NK-92 treated with Interleukin-12 subunit alpha and Interleukin-12 subunit beta, amount 100 ng/mL, for 24 hours (cell line): ENCODE results near the gene SEMA4G.

ENCODE experiments used
- DNase-seq: peaks from one replicate; lab custom pipeline; 2025; lab: John Stamatoyannopoulos, UW

The SEMA4G gene

DNA sequence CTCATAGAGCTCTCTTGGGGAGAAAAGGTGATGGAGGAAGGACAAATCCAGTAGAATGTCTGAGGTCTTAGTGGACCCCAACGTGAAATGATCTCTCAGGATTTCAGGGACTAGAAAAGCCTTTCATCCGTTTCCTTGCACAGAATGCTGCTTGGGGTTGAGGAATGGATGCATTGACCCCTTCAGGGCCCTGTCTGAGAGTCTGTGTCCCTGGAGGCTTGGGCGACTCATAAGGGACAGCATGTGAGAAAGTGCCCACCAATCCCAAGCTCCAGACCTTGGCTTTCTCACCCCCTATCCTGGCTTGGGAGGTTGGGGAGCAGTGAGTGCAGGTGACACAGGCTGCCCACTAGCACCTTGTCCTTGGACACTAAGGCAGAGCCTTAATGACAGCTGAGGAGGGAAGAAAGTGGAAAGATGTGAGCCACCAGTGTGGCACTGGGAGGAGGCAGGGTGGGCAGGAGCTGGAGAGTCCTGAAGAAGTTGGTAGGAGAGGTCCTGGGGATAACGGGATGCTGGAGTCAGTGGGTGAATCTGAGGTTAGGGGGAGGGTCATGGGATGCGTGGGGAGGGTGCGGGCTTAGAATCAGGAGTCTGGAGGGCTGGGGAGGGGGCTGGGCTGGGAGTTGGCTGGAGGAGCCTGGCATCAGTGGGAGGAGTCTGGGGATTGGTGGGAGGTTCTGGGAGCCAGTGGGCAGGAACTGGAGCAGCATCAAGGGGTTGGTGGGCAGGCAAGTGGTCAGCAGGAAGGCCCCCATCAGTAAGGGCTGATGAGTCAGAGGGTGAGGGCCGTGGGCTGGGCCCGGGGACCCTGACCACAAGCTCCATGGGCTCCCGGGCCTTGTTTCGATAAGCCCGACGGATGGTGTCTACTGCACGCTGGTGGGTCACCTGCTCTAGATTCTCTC is 38.9 kb downstream of the SEMA4G start:
- no peak for DNase-seq

DNA sequence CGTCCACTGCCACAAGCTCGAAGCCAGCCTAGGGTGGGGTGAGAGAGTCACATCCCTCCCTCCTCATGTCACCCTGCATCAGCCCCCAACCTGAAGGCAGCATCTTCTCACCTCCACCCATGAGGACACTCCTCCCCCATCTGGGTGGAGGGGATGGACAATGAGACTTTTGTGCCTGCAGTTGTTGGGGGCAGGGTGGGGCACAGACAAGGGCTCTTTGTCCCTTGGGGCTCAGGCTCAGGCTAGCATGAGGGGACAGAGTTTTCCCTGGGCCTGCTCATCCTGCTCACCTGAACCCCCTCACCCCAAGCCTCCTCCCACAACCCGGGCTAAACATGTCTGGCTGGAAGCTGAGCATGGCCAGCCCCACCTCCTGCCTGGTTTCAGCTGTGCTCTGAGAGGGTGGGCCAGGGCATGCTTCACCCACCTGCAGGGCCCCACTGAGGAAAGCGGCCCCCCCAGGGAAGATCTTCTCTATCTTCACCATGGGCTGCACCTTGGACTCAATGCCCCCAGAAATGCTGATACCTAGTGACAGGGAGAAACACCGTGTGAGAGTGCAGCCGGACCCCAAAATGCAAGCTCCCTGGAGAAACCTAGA is 39.6 kb downstream of the SEMA4G start:
- no peak for DNase-seq

DNA sequence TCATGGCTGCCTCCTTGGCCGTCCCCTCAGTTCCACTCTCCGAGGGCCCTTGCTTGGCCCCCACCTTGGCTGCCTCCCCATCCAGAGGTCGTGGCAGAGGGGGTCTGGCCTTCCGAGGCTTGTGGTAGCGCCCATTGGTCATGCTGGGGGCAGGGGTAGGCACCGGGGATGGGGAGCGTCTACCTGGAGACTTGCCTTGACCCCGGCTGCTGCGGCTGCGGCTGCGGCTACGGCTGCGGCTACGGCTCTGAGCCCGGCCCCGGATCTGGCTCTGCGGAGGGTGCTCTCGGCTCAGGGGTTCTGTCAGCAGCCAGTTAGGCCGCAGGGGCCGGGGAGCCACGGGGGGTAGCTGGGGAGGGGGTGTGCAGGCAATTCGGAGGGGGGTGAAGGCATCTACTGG is 41.0 kb downstream of the SEMA4G start:
- DNase-seq, result no peak

DNA sequence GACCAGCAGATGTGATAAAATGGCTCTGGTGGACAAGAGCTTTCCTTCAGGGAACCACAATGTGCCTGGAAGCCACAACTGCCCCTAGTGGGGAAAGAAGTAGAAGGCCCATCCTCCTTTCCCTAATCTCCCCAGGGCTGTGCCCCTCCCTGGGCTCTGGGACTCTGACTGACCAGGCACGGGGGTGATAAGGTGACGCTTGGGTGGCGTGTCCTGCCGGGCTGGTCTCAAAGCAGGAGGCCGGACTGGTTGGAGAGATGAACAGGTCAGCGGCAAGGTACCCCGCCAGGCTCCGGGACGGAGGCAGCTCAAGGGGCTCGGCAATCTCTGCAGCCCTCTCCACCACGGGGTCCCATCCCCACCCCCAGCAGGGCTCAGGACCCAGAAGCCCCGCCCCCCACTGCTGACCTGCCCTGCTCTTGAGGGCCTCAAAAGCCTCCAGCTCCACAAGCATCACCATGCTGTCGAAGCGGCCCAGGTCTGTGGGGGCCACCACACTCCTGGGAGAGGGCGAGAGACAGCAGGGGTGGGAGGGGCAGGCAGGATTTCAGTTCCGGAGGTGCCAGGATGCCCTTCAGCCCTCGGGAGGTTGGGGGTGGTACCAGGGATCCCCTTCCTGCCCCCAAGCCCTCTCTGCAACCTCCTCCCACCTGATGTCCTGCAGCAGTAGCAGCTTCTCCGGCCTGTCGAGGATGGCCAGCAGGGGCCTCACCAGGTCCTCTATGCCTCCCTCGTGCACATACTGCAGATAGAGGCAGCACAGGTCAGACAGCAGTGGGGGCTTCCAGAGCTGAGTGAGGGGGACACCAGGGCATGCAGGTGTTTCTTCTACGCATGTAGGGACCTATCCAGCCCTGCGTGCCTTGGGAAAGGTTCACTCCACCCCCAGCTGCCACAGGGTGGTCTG is 42.5 kb downstream of the SEMA4G start:
- DNase-seq, result no peak

DNA sequence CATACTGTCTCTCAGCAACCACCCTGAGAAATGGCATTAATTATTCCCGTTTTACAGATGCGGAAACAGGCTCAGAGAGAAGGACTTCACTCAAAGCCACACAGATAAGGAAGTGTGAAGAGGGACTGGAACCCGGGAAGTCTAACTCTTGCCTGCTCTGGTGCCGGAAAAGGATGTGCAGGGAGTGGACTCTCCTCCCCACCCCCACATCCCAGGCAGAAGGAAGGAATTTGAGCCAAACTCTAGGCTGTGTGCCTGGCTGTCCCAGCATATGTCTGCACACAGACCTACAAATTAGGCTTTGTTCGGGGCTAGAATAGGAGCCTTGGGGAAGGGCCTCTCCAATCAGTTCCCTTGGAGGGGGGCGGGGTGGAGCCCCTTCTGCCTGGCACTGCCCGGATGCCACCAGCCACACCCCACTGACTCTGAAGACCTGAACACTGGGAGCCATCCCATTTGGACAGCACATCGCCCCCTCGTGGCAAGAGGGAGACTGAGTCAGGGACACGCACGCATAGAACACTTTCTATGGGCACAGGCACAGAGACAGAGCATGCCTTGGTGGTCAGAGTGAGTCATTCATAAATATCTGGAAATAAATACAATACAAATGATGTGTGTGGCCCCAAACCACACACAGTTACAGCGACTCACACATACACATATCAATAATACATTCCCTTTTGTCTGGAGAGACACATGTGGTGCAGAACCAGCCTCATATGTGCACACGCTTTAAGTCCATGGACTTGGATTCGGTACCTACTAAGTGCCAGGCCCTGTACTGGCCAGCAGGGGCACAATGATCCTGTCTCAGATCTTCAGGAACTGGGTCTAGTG is 43.4 kb downstream of the SEMA4G start:
- DNase-seq, result peak; percentile 53

DNA sequence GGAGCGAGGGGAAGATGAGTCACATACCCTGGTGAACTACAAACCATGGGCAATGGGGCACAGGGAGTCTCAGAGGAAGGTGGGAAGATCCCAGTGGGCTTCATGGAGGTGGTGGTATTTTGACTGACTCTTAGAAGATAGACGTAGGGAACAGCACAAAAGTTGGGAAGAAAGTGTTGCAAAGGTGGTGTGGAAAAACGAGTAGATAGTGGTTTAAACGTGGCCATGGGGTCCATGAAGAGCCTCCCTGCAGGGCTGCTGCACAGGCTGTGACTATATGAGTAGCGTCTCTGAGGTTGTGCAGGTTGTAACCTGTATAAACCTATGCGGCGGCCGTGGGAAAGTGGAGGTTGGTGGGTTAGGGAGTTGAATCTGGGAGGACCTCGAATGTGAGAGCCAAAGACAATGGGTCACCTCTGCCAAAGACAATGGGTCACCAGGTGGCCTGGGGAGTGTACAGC is 44.1 kb downstream of the SEMA4G start:
- DNase-seq, result no peak

DNA sequence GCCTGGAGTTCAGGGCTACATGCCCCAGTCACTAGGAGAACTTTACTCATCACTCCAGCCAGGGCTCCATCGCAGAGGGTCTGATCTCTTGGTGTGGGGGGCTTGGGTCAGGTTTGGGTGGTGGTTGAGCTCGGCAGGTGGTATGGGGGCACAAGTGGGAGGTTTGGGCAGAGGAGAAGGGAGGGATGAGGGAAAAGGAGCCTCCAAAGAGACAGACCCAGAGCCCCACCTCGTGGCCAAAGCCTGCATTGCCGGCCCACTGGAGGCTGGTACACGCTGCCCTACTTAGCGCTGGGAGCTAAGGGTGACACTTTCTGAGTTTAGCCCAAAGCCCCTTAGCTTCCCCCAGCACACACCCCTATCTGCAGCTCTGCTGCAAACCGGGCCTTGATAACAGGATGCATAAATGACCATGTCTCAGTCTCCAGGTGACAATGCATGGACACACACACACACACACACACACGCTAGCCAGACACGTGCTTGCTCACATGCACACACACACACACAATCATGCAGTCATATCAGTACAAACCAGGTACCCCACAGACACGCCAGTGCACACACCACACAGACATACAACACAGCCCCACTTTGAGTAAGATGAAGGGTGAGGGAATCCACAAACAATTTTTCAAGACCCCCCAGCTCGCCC is 45.1 kb downstream of the SEMA4G start:
- no peak for DNase-seq

DNA sequence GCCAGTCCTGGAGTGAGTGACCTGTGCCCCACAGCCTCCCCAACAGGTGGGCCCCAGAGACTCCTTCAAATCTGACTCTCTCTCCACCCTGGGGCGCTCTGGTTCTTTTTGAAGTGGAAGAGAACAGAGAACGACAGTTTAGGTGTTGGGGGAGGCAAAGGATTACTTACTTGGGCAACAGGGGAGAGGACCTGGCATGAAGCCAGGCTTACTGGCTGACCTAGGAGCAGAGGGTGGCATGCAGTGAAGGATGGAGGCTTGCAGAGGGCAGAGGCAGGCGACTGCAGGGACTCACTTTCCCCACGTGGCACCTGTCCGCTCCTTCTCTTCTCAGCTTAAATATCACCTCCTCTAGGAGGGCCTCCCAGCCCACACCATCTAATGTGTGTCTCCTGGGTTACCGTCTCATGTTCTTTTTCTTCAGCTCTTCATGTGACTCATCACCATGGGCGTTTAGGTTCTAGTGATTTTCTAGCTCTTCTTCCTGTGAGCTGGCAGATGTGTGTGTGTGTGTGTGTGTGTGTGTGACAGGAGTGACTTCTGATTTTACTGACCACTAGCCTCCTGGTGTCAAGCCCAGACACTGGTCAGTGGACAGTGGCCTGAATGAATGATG is 45.8 kb downstream of the SEMA4G start:
- no peak for DNase-seq

DNA sequence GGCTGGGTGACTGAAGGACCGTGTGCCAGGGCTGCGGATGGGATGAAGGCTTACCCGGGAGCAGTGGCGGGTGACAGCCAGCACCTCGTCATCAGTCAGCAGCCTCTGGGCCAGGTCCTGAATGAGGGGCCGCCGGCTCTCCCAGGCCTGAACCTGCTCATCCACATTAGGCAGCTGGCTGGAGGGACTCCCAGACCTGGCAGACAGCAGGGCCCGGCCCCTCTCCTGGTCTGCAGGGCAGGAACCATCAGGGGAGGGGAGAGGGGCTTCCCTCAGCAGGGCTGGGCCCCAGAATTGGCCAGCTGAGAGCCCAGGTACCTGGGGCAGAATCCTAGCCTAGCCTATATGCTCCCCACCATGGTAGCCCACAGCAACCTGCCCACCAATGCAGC is 46.3 kb downstream of the SEMA4G start:
- DNase-seq, result no peak

DNA sequence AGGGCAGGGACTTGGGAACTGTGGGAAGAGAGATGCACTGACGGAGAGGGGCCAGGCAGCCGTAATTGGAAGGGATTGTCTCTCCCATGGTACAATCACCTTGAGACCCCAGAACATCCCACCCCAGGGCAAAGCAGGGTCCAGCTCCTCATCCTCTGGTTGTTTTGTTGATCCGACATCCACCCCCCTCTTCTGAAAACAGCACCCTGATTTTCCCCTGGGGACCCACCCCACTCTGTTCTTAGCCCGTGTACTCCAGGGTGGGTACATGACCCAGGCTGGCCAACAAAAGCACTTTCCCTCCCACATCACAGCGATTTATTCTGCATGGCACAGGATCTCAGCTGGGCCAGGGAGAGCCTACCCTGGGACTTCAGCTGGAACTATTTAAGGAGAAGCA is 47.5 kb downstream of the SEMA4G start:
- DNase-seq, result no peak

DNA sequence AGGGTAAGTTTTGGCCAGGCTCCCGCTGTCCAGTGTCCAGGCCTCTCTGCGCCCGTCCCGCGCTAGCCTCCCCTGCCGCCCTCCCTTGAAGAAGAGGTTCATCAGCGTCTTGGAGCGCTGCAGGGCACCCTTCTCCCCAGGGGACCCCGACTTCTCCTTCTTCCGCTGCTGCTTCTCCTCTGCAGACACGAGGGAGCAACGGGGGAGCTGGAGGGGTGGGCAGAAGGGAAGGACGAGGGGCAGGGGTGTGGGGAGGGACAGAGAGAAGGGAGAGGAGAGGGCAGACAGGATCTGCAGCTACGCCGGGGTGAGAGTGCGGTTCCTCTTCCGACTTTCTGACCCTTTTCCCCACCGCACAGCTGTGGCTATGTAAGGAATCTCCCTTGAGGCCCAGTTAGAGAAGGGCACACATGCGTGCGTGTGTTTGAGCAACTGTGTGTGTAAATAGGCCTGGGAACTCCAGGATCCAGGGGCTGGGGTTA is 48.9 kb downstream of the SEMA4G start:
- DNase-seq, result no peak

DNA sequence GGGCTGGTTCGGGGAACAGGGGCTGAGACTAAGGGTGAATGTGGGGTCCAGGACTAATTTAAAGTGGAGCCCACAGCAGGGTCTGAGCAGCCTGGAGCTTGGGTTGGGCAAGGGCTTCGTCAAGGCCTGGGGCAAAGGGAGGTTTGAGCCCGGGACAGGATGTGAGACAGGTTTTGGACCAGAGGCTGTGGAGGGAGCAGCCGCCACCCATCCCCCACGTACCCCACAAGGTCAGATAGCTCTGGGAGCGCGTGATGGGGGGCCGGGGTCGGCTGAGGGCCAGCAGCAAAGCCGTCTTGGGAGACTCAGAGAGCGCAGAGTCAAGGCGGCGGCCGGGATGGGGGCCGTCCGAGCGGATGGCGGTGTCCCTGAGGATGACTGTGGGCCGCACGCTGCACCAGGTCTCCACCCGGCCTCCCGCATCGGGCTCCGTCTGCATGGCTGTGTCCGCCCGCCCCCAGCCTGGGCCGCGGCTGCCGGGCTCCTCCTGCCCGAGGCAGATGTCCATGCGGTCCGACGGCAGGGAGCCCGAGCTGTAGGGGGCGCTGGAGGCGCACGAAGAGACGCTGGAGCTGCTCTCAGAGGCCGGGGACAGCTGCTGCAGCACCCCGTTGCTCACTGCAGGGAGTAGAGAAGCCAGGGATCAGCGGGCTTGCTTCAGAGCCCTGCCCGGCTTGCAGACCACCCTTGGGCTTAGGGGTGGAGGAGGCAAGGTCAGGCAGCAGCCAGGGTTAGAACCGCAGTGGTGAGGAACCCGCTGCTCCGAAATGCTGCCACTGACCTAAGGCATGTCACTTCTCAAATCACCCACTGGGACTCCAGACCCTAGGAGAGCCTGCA is 49.5 kb downstream of the SEMA4G start:
- DNase-seq, result no peak
